CD4-positive, alpha-beta T cell treated with Interleukin-6 at 100 ng/mL for 8 hours (primary cell): ENCODE results near the gene CASP8AP2.
A peak's percentile ranks its signal among the peaks of the same experiment; 100 is the strongest.
"Not testable (repeated sequence)": the region's sequence is repeated elsewhere in the genome, so short reads cannot be mapped to it uniquely, and the experiment has no call there.

Source experiments
- DNase-seq: peaks from one replicate; pipeline ENCODE4 v3.0.0-alpha.2; 2020; ENCODE audit warnings: mixed read lengths, low spot score

The CASP8AP2 gene

DNA sequence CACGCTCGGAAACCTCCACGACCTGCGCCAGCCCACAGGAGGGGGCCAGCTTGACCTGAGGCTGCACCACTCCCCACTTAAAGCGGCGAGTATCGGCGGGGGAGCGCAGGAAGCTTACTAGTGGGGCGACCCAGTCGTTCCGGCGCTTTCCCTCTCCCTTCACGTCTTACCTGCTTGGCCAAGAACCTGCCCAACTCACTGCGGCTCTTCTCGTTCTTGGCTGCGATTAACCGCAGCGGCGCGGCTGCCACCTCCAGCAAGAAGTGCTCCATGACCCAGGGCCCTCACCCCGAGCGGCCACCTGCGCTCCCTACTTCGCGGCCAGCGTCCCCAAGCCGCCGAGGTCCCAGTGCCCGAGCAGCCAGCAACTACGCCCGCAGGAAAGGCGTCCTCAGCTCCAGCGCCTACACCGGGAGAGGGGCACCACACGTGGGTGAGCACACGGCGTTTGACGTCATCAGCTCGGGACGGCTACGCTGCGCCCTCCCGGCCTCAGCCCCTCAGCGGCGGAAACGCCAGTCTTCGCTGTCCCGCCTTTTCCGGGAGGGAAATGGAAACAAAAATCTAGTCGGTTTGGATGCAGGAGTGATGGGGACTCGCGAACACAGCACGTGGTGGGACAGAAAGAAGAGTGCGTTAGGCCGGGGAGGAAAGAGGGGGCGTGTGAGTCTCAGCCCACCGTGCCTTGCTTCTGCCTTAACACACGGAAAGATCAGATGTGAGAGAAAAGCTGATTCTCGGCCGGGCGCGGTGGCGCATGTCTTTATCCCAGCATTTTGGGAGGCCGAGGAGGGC, 10.1 kb upstream of the CASP8AP2 start, which contains the start of gene MDN1:
Gene MDN1 (minus strand): TSS at position 459 of the 795 bp plus-strand sequence. CDS start 187 bp downstream, at position 272.
- DNase-seq = peak; percentile 85

DNA sequence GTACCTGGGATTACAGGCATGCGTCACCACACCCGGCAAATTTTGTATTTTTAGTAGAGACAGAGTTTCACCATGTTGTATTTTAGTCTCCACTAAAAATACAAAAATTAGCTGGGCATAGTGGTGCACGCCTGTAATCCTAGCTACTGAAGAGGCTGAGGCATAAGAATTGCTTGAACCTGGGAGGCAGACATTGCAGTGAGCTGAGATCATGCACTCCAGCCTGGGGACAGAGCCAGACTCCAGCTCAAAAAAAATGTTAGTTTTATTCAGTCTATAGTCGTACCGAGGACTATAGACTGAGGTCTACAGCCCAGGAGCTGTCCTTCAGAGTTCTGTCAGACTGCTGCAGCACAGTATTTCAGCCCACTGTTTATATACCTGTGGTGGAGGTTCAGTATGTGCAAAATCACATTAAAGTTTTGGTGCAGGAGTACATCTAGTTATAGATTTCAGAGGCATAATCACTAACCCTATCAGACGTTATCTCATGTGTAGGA, 3.6 kb upstream of the CASP8AP2 start:
- no peak for DNase-seq

DNA sequence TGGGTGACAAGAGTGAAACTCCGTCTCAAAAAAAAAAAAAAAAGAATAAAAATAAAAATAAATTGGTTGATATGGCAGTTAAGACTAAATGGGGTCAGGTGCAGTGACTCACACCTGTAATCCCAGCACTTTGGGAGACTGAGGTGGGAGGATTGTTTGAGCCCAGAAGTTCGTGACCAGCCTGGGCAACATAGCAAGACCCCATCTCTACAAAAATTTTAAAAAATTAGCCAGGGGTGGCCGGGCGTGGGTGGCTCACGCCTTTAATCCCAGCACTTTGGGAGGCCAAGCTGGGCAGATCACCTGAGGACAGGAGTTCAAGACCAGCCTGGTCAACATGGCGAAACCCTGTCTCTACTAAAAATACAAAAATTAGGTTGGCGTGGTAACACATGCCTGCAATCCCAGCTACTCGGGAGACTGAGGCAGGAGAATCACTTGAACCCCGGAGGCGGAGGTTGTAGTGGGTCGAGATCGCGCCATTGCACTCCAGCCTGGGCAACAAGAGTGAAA, 1.1 kb upstream of the CASP8AP2 start:
- DNase-seq = not testable (repeated sequence)

DNA sequence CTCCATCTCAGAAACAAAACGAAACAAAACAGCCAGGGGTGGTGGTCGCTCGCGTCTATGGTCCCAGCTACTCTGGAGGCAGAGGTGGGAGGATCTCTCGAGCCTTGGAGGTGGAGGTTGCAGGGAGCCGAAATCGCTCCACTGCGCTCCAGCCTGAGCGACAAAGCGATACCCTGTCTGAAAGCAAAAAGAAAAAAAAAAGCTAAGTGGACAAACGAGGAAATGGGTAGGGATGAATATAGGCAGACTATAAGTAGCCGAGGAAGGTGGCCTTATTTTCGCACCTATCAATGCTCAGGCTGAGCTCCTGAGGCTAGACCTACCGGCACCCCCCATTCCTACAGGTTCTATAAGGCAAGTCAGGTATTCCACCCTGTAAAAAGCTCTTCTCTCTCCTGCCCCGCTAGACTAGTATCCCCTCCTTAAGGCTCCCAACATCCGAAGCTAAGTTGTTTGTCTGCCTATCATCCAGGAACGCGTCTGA, 650 bp upstream of the CASP8AP2 start:
- no peak for DNase-seq

DNA sequence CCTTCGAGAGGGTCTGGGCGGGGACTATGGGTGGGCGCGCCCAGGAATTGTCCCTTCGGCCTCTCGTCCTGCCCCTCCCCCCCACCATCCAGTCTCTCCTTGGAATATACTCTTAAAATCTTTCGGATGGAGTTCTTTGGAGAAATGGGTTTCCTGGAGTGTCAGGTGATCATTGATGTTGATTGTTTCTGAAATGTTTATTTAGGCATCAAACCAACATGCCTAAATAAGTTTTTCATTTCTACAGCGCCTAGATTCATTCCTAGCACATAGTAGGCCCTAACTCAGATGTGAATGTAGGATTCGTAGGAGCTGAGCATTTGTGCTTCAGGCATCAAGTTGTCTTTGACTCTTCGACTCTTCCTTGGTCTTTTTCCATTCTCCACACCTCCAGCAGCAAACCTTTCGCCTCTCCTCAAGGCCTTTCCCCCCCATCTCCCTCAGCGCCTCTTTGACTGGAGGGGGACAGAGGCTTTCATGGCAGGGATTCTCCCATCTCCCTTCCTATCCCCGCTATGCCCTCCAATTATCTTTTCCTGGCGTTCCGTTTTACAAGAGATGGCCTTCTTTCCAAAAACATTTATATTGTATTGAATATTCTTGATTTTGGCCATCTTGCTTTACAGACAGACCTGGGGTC, 610 bp downstream of the CASP8AP2 start:
- no peak for DNase-seq

DNA sequence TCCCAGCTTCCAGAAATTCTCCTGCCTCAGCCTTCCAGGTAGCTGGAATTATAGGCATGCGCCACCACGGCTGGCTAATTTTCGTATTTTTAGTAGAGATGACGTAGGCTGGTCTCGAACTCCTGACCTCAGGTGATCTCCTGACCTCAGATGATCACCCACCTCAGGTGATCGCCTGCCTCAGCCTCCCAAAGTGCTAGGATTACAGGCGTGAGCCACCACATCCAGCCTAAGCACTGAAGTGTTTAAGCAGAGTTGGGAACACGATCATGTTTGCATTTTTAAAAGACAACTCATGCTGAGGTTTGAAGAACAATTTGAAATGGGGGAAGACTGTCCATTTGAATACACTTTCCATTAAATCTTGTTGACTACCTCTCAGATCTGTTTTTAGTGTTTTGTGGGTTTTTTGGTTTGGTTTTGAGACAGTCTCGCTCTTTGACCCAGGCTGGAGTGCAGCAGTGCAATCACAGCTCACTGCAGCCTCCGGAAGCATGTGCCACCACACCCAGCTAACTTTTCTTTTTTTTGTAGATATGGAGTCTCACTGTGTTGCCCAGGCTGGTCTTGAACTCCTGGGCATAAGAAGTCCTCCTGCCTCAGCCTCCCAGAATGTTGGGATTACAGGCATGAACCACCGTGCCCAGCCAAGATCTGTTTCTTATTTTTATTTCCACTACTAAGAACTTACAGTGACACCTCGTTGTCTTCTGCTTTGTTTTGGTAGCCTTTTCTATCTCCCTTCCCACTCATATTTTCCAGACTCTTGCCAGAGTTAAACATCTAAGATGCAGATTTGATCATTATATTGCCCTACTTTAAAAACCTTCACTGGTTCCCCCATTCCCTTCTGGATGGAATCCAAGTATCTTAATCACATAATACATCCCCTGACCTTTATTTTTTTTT, 5.5 kb downstream of the CASP8AP2 start:
- peak; percentile 57 for DNase-seq

DNA sequence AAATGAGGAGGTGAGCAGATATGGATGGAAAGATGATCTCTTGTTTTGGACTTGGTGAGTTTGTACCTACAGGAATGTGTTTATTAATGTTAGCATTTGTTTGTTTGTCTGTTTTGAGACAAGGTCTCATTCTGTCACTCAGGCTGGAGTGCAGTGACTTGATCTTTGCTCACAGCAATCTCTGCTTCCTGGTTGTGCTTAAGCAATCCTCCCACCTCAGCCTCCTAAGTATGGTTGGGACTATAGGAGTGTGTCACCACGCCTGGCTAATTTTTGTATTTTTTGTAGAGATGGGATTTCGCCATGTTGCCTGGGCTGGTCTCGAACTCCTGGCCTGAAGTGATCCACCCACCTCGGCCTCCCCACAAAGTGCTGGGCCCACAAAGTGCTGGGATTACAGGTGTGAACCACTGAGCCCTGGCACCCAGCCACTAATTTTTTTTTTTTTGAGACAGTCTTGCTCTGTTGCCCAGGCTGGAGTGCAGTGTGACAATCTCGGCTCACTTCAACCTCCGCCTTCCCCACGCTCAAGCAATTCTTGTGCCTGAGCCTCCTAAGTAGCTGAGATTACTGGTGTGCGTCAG, 7.1 kb downstream of the CASP8AP2 start:
- DNase-seq = no peak

DNA sequence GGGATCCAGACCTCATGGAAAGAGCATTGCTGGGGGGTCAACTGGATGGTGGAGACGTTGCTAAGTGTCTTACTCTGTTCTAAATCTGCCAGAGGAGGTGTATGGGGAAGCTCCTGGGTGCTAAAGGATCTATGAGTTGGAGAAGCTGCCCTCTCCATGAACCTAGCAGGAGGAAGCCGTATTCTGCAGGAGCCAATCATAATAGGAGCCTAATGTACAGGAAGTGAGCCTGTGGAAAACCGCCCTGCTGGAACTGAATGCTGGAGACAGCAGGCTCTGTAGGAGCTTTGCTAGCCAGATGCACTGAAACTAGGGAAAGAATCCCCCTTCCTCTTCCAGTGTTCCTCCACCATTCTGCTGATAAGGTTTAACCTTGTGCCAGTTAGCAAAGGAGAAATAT, 10.9 kb downstream of the CASP8AP2 start:
- no peak for DNase-seq

DNA sequence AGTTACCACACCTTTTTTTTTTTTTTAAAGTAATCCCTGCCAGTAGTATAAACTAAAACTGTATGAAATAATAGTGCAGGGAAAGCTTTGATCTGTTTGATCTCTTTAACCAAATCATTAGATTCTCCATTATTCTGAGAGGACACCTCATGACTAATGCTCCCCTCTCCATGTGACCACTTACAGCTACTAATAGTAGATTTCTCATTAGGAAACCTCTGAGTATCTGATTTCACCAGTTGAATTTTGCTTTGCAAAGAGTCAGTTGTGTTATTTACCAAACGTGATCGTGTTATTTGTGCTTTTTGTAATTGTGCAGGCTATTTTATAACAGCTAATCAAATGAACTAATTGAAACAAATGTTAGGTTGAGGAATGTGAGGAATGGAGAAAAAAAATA, 12.5 kb downstream of the CASP8AP2 start:
- no peak for DNase-seq

DNA sequence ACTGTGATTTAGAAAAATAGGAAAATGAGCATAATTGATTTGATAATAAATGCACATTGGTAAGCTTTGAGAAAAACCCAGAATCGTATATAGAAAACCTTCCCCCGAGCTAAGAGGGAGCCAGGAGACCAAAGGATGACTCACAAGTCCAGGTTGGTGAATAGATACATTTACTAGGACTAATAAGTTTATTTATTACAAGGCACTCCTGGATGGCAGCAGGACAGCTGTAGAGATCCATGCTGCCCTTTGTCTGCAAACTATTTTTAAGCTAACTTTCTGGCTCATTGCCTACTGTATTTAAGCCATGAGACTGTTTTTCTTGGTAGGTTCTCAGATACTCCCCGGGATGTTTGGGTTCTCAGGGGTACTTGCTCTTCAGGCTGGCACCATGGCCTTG, 13.4 kb downstream of the CASP8AP2 start:
- no peak for DNase-seq

DNA sequence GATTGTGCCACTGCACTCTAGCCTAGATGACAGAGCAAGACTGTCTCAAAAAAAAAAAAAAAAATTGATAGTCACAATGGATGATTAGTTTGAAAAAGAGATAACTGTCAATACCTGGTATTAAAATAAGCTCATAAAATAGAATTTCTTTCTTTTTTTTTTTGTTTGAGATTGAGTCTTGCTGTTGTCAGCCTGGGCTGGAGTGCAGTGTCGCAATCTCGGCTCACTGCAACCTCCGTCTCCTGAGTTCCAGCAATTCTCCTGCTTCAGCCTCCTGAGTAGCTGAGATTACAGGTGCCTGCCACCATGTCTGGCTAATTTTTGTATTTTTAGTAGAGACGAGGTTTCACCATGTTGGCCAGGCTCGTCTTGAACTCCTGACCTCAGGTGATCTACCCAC, 17.8 kb downstream of the CASP8AP2 start:
- DNase-seq = not testable (repeated sequence)

DNA sequence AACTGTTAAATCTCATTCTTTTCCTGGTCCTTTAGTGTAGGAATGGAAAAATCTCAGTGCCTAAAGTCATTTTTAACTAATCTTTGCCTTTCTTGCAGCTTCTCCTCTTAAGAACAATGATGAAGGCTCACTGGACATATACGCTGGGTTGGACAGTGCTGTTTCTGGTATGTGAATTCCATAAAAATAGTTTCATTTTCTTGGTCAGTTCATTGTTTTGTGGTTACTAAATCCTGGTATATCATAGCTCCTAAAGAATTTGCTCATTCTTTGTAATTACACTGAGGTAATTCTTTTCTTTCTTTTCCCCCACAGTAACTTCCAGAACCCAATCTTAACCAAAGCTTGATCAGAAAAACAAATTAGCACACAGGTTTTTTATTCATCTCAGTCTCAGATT, 23.4 kb downstream of the CASP8AP2 start:
- no peak for DNase-seq

DNA sequence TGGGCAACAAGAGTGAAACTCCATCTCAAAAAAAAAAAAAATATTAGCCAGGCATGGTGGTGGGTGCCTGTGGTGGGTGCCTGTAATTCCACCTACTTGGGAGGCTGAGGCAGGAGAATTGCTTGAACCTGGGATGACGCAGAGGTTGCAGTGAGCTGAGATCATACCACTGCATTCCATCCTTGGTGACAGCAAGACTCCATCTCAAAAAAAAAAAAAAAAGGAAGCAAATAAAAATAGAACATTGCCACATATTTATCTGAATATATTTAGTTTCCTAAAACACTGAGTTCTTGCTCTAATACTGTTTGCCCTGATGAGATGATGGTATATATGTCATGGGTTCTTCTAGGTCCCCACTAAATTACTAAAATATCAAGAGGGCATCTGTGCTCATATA, 28.4 kb downstream of the CASP8AP2 start:
- DNase-seq = no peak

DNA sequence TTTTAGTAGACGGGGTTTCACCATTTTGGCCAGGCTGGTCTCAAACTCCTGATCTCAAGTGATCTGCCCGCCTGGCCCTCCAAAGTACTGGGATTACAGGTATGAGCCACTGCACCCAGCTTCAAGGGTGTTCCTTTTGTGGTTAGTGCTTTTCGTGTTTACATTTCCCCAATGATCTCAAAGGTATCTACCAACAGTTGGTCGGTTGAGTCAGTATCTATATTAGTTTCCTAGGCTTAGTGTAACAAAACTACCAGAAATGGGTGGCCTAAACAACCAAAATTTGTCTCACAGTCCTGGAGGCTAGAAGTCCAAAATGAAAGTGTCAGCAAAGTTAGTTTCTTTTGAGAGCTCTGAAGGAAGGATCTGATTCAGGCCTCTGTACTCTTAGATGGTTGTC, 30.1 kb downstream of the CASP8AP2 start:
- DNase-seq = no peak

DNA sequence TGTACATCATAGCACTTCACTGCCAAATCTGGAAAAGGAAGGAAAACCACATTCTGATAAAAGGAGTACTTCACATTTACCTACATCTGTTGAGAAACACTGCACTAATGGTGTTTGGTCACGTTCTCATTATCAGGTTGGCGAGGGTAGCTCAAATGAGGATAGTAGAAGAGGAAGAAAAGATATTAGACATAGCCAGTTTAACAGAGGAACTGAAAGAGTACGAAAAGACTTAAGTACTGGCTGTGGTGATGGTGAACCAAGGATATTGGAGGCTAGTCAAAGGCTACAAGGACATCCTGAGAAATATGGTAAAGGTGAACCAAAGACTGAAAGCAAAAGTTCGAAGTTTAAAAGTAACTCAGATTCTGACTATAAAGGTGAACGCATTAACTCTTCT, 32.6 kb downstream of the CASP8AP2 start:
- DNase-seq = no peak

DNA sequence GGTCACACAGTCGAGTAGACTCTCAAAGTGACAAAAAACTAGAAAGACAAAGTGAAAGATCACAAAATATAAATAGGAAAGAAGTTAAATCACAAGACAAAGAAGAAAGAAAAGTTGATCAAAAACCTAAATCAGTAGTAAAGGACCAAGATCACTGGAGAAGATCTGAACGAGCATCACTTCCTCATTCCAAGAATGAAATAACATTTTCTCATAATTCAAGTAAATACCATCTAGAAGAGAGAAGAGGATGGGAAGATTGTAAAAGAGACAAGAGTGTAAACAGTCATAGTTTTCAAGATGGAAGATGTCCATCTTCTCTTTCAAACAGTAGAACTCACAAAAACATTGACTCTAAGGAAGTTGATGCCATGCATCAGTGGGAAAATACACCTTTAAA, 33.0 kb downstream of the CASP8AP2 start:
- DNase-seq = no peak

DNA sequence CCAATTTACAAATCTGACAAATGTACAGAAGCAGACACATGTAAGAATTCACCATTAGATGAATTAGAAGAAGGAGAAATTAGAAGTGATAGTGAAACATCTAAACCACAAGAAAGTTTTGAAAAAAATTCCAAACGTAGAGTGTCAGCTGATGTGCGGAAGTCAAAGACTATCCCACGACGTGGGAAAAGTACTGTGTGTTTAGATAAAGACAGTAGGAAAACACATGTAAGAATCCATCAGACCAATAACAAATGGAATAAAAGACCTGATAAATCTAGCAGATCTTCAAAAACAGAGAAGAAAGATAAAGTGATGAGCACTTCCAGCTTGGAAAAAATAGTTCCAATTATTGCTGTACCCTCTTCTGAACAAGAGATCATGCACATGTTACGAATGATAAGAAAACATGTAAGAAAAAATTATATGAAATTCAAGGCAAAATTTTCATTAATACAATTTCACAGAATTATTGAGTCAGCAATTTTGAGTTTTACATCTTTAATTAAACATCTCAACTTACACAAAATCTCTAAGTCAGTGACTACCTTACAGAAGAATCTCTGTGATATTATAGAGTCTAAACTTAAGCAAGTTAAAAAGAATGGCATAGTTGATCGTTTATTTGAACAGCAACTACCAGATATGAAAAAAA, 36.5 kb downstream of the CASP8AP2 start:
- no peak for DNase-seq

DNA sequence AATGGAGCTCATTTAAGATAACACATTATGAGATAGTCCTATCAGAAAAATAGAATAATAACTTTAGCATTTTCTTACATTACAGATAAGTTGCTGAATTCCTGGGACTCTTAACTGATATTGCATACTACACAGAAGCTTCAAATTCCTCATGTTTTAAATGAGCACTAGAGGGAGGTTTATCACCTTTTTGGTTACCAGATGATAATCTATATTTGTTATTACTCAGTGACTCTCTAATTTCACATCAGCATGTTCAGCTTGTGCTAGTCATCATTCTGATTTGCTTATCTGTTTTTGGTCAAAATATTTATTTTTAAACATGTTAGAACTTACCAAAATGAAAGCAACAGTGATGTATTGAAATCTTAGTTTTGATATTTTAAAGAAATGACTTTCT, 44.0 kb downstream of the CASP8AP2 start:
- DNase-seq = no peak

DNA sequence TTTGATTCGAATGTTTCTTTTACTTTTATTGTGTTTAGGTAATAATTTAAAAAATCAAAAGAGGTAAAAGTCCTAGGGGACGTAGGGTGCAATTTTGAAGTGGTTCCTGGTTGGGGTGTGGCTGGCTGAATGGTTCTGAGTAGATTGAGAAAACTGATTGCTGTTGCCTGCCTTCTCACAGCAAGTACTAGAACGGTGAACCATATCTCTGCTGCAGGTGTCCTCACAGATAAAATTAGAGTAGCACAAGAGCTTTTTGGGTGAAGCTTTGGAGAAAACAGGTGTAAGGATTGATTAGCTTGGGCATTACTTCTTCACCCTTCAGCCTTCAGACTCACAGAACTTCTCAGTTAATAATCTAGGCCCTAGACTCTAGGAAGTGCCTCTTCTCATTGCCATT, 44.8 kb downstream of the CASP8AP2 start:
- DNase-seq = no peak

DNA sequence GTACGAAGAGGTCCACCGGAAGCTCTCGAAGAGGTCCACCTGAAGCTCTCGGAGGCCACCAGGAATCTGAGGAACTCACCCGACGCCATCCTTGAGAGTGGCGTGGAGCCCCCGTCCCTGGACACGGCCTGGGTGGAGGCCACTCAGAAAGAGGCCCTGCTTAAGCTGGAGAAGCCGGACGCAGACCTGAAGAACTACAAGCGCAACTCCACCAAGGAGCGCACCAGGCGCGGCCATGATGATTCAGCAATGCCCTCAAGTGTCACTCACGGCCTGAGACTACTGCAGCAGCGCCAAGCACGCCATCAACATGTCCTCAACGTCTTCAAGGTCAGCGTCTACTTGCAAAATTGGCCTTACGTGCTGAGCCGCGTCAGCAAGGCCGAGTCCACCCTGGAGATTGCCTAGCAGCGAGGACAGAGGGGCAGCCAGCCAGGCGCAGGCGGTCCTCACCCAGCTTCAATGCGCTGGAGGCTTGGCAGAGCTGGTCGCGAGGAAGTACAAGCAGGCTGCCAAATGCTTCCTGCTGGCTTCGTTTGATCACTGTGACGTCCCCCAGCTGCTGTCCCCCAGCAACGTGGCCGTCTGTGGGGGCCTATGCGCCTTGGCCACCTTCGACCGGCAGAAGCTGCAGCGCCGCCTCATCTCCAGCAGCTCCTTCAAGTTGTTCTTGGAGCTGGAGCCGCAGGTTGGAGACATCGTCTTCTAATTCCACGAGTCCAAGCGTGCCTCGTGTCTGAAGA, 56.9 kb downstream of the CASP8AP2 start:
- DNase-seq = no peak
